Stomach (tissue), 4 donors: ENCODE data around the gene ADAMTS20.

ENCODE experiments used
- CTCF ChIP-seq, 7 experiments: fragments of 450-650 bp in 4 of 7; fragments of 200-600 bp in 3 of 7; sonication (generic) in 3 of 7; IDR thresholded peaks; one replicate each; pipeline ENCODE4 v1.5.1; 2016 to 2019; ENCODE audit warnings: antibody characterized with exemption in 7 of 7, control low read depth in 2 of 7, mild to moderate bottlenecking in 1 of 7
- EP300 ChIP-seq: sonication (generic); formaldehyde crosslinking; IDR thresholded peaks from one replicate; pipeline ENCODE4 v1.6.1; 2017; ENCODE audit warnings: antibody characterized with exemption
- POLR2A ChIP-seq, 4 donors: fragments of 450-650 bp; IDR thresholded peaks; one replicate each; pipeline ENCODE4 v1.6.1; 2016; ENCODE audit warnings: antibody characterized with exemption in 4 of 4, control low read depth in 2 of 4, mild to moderate bottlenecking in 1 of 4, moderate library complexity in 1 of 4

- TF ChIP-seq CTCF (IDR thresholded peaks at IDR 0.05) (no peak), POLR2A (IDR thresholded peaks at IDR 0.05) (no peak), EP300 (no peak)
Measured at GRCh38 chr12:43317156-43317555, 234.8 kb downstream of the ADAMTS20 start.
